GM21528 (cell line): ENCODE data around the gene ADGRD1.

Experiments used
- ATAC-seq: cut with Tn5 transposase; IDR thresholded peaks from one replicate; pipeline ENCODE4 v1.9.1; 2021; ENCODE audit warnings: mild to moderate bottlenecking, moderate library complexity; ENCODE audit not compliant: unreplicated experiment, low FRiP score

Gene ADGRD1

DNA sequence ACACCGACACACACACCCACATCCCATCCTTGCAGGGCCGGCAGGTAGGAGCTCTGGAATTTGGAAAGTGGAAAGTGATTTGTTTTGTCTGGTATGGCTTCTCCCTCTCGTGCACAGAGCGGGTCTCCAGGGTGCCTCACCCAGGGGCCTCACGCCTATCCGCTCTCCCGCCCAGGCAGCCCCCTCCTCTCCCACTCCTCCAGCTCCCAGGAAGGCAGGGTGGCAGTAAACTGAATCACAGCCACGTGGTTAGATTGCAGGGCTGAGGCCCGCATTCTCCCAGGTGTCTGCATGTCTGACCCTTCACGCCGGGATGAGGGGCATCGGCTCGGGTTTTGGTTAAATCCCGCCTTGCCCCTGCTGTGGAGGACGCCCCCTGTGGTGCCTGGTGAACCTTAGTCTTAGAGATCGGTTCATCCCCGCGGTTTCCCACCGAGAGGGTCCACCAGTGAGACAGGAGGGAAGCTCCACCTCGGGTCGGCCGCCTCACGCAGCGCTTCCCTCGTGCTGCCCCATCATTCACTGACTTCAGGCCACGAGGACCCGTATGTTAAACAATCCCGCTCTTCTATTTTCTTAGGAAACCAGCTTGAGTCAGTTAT lies 64.4 kb downstream of the ADGRD1 start:
- no peak for ATAC-seq

DNA sequence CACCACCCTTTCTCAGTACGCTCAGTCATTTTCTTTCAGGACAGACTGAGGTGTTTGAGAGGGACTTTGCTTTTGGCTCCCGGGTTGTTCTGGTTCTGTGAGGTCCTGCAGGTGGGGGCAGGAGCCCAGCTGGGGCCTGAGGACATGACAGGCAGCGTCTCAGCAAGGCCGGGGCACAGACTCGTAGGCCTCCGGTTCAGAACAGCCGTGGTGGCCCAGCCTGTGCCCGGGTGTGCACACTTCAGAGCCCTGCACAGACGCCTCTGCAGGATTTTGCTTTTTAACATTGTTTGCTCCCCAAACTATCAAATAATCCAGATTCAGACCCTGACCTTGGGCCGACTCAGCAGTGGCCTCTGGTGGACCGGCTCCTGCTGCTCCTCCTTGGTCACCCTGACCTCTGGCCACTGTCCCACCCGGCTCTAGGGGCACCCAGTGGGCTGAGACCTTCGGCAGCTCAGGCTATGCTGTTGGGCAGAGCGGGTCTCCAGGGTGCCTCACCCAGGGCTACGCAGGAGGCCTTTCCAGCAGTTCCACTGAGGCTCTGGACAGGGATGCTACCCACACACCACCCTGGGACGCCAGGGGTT lies 65.2 kb downstream of the ADGRD1 start:
- ATAC-seq, result no peak

DNA sequence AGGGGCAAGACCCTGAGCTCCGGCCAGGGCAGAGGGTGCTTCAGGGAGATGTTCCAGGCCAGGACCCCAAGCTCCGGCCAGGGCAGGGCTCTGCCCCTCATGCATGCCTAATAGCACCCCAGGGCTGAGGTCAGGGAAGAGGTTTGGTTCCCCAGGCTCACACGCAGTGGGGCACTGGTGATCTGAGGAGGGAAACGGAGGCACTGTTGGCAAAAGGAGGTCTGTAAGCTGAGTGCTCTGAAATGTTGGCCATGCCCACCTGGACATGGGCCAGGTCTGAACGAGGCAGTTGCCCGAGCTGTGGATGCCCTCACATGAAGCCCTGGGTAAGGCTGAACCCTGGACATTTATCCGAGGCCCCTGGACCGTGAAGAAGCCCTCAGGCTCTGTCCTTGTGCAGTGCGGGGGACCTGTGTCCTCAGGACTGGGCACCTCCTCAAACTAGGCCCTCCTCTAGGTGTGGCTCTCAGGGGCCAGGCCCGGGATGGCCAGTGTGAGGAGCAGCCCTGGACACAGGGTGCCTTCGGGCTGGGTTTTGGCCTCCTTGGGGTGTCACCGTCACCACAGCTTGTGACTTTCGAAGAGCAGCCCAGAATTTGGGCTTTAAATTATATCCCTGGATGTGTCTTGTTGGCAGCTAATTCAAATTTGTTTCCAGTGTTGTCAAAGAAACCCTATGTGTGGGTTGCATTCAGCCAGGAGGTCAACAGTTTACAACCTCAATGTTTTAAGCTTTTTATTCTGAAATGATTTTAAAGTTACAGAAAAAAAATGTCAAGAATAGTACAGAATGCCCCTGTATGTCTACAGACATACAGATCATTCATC lies 66.8 kb downstream of the ADGRD1 start:
- ATAC-seq, result no peak

- no peak for ATAC-seq
Measured at GRCh38 chr12:131021154-131021541, 67.4 kb downstream of the ADGRD1 start.

- ATAC-seq, result no peak
Measured at GRCh38 chr12:131024026-131024425, 70.3 kb downstream of the ADGRD1 start.

- ATAC-seq, result no peak
Measured at GRCh38 chr12:131024721-131025120, 71.0 kb downstream of the ADGRD1 start.

DNA sequence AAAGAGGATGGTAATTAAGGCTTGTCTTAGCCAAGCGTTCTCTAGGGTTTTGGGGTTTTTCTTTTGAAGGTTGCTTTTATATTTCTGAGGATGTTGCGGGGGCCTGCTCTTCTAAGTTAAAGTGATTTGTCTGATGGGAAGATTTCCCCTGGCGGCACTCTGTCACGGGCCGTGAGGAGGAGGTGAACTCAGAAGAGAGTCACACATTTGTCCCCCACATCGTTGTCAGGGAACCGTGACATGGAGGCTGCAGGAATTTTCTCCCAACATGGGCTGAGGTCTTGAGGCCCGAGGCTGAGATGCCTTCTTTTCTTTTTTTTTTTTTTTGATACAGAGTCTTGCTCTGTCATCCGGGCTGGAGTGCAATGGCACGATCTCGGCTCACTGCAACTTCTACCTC lies 71.5 kb downstream of the ADGRD1 start:
- no peak for ATAC-seq

GRCh38 chr12:131025939-131026702 lies 72.4 kb downstream of the ADGRD1 start:
- no peak for ATAC-seq

GRCh38 chr12:131026754-131027153 lies 73.0 kb downstream of the ADGRD1 start:
- no peak for ATAC-seq

DNA sequence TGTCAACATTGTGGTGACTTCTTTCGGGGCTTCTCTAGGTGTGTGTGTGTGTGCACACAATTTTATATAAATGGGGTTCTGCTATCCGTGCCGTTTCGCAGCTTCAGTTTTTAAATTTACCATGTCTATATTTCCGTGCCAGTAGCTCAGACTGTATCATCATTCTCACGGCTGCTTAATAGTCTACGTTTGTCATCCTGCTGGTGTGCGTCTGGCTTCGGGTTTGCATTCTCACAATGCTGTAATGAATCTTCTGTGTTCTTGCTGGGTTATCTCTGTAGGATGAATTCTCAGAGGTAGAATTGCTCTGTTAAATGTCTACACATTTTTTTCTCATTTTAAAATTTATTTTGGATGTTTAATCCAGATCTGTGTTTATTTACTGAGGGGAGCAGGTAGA lies 73.6 kb downstream of the ADGRD1 start:
- no peak for ATAC-seq

DNA sequence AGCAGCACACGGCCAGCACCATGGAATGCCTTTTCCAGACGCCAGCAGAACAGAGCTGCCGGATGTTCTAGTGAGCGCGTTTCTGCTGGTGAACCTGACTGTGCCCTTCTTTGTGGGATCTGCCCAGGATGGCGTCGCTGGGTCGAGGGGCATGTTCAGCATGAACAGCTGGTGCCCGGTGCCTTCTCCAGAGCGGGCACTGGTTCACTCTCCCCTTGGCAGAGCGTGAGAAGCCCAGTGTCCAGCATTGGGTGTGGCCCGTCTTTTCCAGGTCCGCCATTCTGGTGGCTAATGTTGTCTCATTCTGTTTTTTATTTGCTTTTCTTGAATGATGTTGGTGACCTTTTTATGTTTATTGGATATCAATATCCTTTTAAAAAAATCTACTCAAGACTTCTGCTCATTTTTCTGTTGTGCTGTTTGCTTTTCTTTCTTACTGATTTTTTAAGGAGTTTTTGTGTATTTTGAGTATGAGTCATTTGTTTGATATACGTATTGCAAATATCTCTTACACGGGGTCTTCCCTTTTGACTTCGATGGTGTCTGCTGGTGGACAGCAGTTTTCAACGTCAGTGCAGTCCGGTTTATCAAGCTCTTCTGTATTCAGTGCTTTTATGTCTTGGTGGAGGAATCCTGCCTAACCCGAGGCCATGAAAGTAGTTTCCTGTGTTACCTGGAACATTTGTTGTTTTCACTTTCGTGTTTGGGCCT lies 74.3 kb downstream of the ADGRD1 start:
- no peak for ATAC-seq

GRCh38 chr12:131028587-131029338 lies 75.1 kb downstream of the ADGRD1 start:
- ATAC-seq, result no peak

DNA sequence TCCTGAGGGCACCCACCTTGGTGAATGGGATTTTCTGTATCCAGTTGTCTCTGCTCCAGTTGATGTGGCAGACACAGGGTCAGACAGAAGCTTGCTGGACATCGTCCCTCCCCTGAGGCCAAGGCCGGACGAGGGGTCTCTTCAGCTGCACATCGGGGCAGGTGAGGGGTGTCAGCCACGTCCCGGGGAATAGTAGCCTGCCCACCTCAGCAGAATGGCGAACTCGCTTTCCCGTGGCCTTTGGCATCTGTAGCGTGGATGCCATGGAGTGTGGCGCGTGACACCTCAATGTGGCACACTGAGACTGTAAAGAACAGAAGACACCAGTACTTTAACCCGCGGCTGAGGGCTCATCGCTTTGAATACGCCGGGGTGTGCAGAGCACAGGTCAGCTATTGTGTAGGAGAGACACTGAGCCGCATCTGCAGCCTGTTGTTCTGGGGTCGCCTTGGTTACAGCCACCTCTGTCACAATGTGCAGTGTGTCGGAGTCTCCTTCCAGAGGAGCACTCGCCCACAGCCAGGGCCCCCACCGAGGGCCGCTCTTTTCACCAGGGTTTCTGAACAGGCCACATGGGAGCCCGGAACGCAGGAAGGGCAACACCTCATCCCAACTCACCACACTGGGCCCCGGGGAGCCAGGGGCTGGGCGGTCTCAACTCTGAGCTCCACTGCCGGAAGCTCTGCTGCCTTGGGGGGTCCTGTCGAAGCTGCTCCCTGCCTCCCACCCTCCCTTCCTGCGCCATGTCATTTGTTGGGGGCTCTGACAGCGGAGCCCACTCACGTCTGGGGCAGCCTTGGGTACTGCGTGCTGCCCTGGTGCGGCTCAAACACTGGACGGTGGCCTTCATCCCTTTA lies 77.0 kb downstream of the ADGRD1 start:
- ATAC-seq, result no peak

GRCh38 chr12:131032082-131032750 lies 78.5 kb downstream of the ADGRD1 start:
- no peak for ATAC-seq

DNA sequence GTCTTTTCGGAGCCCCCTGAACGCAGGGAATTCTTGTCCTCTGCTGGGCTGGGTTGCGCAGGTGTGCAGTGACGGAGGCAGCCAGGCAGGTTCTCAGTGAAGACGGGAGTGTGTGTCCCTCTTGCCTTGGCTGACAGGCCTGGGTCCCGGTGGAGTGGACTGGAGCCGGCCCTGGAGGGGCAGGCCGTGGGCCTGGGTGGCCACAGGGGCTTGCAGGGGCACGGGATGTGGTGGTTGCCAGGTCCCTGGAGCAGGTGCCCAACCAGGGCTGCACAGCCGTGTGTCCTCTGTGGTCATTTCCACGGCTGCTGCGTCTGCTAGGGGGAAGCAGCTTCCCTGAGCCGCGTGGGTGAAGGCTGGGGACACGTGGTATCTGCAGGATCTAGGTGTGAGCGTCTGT lies 79.8 kb downstream of the ADGRD1 start:
- no peak for ATAC-seq

GRCh38 chr12:131033886-131034482 lies 80.3 kb downstream of the ADGRD1 start:
- no peak for ATAC-seq

DNA sequence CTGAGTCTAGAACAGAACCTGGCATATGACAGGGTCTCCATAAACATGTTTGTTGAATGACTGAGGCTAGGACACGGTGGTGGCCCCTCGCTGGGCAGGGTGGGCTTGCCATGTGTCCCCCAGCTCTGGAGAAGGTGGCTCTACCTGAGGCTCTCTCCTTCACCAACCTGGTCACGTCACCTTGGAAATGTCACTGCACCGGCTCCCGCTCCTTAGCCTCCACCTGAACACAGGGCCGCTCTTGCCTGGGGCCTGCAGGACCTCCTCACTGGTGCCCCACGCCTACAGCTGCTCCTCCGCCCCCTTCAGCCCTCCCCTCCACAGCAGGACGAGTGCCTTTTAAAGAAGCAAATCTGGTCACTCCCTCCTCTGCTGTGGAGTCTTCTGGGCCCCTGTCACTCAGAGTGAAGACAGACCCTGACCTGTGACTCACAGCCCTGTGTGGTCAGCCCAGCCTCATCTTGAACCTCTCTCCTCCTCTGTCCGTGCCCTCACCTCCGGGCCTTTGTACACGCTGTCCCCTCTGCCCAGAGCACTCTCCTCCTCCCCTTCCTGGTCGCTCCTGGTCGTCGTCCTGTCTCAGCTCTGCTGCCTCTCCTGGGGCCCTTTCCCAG lies 81.0 kb downstream of the ADGRD1 start:
- ATAC-seq, result no peak
